Measurements from ENCODE around the gene VTI1A.

VTI1A gene

DNA sequence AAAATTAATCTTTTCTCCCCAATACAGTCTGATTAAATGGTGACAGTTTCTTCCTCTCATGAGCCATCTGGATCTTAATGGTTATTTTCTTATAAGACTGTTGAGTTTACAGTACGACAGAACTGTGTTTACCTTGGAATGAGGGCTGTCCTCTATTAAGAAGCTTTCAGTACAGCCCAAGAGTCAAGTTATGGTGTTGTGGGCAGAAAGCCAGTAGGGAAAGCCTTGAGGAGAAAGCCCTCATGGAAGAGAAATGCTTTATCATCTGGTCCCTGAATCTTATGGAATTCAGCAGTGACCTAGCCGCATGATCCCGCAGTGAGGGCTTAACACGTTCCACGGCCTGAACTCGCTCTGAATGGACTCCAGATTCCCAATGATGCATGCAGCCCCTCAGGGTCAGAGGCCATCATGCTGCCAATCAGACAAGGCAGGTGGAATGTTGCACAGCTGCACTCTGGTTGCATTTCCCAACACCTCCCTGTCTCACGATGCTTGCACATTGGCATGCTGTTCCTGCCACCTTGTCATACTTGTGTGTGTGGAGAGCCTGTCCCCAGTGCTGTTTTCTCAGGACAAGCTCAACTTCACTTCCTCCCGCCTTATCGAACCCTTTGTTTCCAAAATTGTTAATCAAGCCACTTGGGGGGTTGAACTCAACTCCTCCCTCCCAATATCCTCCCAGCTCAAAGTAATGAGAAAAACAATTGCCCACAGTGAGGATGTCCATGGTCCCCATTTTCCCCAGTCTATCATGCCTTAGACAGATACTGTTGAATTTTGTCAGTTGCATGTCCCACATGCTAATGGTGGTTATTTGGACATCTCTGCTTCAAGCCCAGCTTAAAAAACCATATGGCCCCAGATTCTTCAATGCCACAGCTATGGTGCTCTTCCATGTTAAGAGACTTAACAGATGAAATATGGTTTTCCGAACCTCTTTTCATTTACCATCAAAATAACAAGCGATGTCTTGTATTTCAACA lies 291.9 kb downstream of the VTI1A start:
- no peak overlapping the region for H3K4me3 ChIP-seq (ENCODE audit: control insufficient read depth, low read depth, low read length)
- no peak for TF ChIP-seq CTCF (IDR thresholded peaks at IDR 0.05; ENCODE audit: control insufficient read depth, insufficient read depth, low read depth, low read length, missing control alignments)
- DNase-seq (ENCODE audit: low read depth): no peak

DNA sequence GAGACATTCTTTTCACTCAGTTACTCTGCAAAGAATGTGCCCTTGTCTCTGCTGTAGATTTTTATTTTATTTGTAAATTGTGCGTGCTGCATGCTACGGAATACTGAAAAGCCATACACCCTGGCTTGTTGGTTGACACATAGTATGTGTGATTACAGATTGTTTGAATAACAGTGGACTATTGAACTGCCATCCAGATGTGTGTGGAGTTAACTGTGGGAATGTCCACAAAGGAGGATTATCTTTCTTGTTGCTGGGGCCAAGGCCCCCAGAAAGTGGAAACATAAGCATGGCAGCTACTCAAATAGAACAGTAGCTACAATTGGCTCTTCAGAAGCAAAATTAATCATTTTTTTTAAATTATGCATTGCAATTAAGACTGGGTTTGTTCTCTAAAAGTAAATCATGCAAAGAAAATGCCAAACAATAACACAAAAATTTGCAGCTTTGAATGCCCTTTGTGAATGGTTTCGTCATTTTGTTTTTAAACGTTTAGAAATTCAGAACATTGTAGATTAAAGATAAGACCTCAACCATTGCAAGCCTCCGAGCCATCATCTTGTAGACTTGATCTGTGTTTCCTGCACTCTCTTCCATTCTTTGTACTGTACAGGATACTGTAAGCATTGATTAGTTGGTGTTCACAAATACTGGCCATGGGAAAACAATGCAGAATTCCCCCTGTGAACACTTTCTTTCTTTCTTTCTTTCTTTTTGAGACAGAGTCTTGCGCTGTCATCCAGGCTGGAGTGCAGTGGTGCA lies 292.8 kb downstream of the VTI1A start:
- H3K4me3 ChIP-seq (ENCODE audit: control insufficient read depth, low read depth, low read length): no peak overlapping the region
- DNase-seq (ENCODE audit: low read depth): no peak
- no peak for TF ChIP-seq CTCF (IDR thresholded peaks at IDR 0.05; ENCODE audit: control insufficient read depth, insufficient read depth, low read depth, low read length, missing control alignments)

GRCh38 chr10:112741830-112742402 lies 294.9 kb downstream of the VTI1A start:
- DNase-seq (ENCODE audit: low read depth): no peak
- no peak for TF ChIP-seq CTCF (IDR thresholded peaks at IDR 0.05; ENCODE audit: control insufficient read depth, insufficient read depth, low read depth, low read length, missing control alignments)

GRCh38 chr10:112744181-112745096 lies 297.4 kb downstream of the VTI1A start:
- no peak for TF ChIP-seq CTCF (IDR thresholded peaks at IDR 0.05; ENCODE audit: control insufficient read depth, insufficient read depth, low read depth, low read length, missing control alignments)
- DNase-seq (ENCODE audit: low read depth): no peak
- no peak overlapping the region for H3K4me3 ChIP-seq (ENCODE audit: control insufficient read depth, low read depth, low read length)

More at GRCh38 chr10:112741830-112742402, 294.9 kb downstream of the VTI1A start:
- H3K4me3 ChIP-seq (ENCODE audit: control insufficient read depth, low read depth, low read length): no peak overlapping the region

- TF ChIP-seq CTCF (IDR thresholded peaks at IDR 0.05; ENCODE audit: control insufficient read depth, insufficient read depth, low read depth, low read length, missing control alignments): no peak
- no peak overlapping the region for H3K4me3 ChIP-seq (ENCODE audit: control insufficient read depth, low read depth, low read length)
- DNase-seq (ENCODE audit: low read depth): no peak
Observed at GRCh38 chr10:112746329-112746728, 299.3 kb downstream of the VTI1A start.
